GM18498 (cell line): ENCODE results near the gene TM2D3.

Experiments
- ATAC-seq: cut with Tn5 transposase; IDR thresholded peaks from one replicate; pipeline ENCODE4 v1.9.1; 2021; ENCODE audit warnings: mild to moderate bottlenecking, moderate library complexity; ENCODE audit not compliant: unreplicated experiment

The TM2D3 gene

GRCh38 chr15:101608201-101608600, 44.0 kb downstream of the TM2D3 start:
- ATAC-seq: no peak

- ATAC-seq: no peak
These were observed 45.1 kb downstream of the TM2D3 start for GRCh38 chr15:101607108-101607507.

- ATAC-seq: no peak
These were observed 47.9 kb downstream of the TM2D3 start for GRCh38 chr15:101604124-101604874.

- ATAC-seq: no peak
These were observed 49.4 kb downstream of the TM2D3 start for GRCh38 chr15:101602801-101603200.

- no peak for ATAC-seq
These were observed 52.1 kb downstream of the TM2D3 start for GRCh38 chr15:101600035-101600434.

- ATAC-seq: no peak
These were observed 53.1 kb downstream of the TM2D3 start for GRCh38 chr15:101599091-101599490.

- ATAC-seq: no peak
These were observed 54.7 kb downstream of the TM2D3 start for GRCh38 chr15:101597360-101597928.

- no peak for ATAC-seq
These were observed 55.5 kb downstream of the TM2D3 start for GRCh38 chr15:101596633-101597032.
